Sigmoid colon (tissue), 7 donors: ENCODE data around the gene COL3A1. TPM values are rescaled to one million over a fixed set of nuclear protein-coding genes. Genes with fewer than 3 reads are reported as not detected.

ENCODE experiments used
- DNase-seq: peaks from one replicate; pipeline ENCODE4 v3.0.0-alpha.2; 2019
- H3K27ac ChIP-seq, 4 donors: fragments of 200-600 bp; sonication (generic); one replicate each; pipeline ENCODE4 v1.5.1; 2016 to 2019; ENCODE audit warnings: mild to moderate bottlenecking in 1 of 4
- H3K27me3 ChIP-seq, 3 donors: fragments of 200-600 bp; sonication (generic); one replicate each; pipeline ENCODE4 v1.5.1; 2019; ENCODE audit warnings: mild to moderate bottlenecking in 1 of 3
- H3K36me3 ChIP-seq, 4 donors: fragments of 200-600 bp; sonication (generic); one replicate each; pipeline ENCODE4 v1.5.1; 2016 to 2019
- H3K4me1 ChIP-seq, 4 donors: fragments of 200-600 bp; sonication (generic); one replicate each; pipeline ENCODE4 v1.5.1; 2017 to 2019
- H3K4me3 ChIP-seq, 4 donors: fragments of 200-600 bp; sonication (generic); one replicate each; pipeline ENCODE4 v1.5.1; 2017 to 2019; ENCODE audit warnings: mild to moderate bottlenecking in 2 of 4, moderate library complexity in 1 of 4
- H3K9me3 ChIP-seq, 4 donors: fragments of 200-600 bp in 3 of 4; sonication (generic) in 3 of 4; one replicate each; pipeline versions ENCODE4 v1.5.1 to v1.6.1; 2013 to 2019
- EP300 ChIP-seq, 4 donors: sonication (generic); formaldehyde crosslinking; IDR thresholded peaks; one replicate each; pipeline ENCODE4 v1.6.1; 2017; ENCODE audit warnings: antibody characterized with exemption in 4 of 4
- POLR2A ChIP-seq, 2 donors: fragments of 450-650 bp; IDR thresholded peaks; one replicate each; pipeline ENCODE4 v1.6.1; 2016; ENCODE audit warnings: antibody characterized with exemption in 2 of 2, mild to moderate bottlenecking in 2 of 2, moderate library complexity in 2 of 2
- POLR2AphosphoS5 ChIP-seq, 4 donors: sonication (generic); formaldehyde crosslinking; IDR thresholded peaks; one replicate each; pipeline ENCODE4 v1.6.1; 2017; ENCODE audit warnings: antibody characterized with exemption in 4 of 4
- WGBS, 2 donors: extraction: QIAGEN DNeasy Blood & Tissue Kit; methylation state at CpG; one replicate each; pipeline ENCODE4 v1.1.7; 2013; 5-methylcytosine and 5-hydroxymethylcytosine counted together
- intact Hi-C: fragments of 100-400 bp; cut with DNase I; formaldehyde crosslinking; loops from one replicate; pipeline ENCODE4 v1.15.1; 2023
- polyA plus RNA-seq, 3 donors: library from polyadenylated mRNA; stranded (reverse); fragments of 200-250 nt; gene quantifications; one replicate each; pipeline ENCODE4 v1.2.3, GENCODE V29; 2013
- total RNA-seq, 4 donors: library from RNA; depleted of rRNA; stranded (reverse); fragments of >200 nt; gene quantifications; one replicate each; pipeline ENCODE4 v1.1.0, GENCODE V29; 2016
- TF ChIP-seq, protein P1 (sequence below), 4 experiments: fragments of 450-650 bp in 3 of 4; fragments of 200-600 bp in 1 of 4; IDR thresholded peaks; one replicate each; pipeline ENCODE4 v1.5.1; 2016 to 2019; ENCODE audit warnings: antibody characterized with exemption in 4 of 4, mild to moderate bottlenecking in 3 of 4, moderate library complexity in 2 of 4
- donor health status: healthy with polysubstance abuse.
- donor health status: Bipolar disorder and iron deficiency.
- donor health status: healthy.

Gene COL3A1
- total and polyA plus RNA-seq, 7 donors = 29.1 to 1,567 (median 294) TPM

DNA sequence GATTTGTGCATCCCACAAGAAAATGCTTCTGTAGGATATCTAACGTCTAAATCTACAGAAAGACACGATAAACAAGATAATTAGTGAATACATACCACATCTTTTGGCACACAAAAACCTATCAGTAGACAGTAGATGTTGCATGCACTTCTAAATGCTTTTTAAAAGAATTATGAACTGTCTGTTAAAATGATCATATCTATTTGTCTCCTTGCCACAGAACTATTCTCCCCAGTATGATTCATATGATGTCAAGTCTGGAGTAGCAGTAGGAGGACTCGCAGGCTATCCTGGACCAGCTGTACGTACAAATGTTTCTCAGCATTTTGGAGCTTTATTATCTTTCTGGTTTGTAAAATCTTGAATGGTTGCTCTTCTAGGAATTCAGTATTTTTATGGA, 12.7 kb downstream of the COL3A1 start:
- Histone ChIP-seq H3K27ac (peak overlapping the region; percentile 25 to 91 (median 64)), H3K36me3 (peaks cover 38 to 72% (median 49%) of the 10 kb centered on the region in 4 donors), H3K4me3 (no peak overlapping the region), H3K27me3 (no peaks in the 10 kb centered on the region), H3K9me3 (no peaks in the 10 kb centered on the region), H3K4me1 (peaks cover 0 to 53% (median 43%) of the 10 kb centered on the region in 4 donors)
- WGBS, 2 donors = 65 to 68% methylated on average over 4 of the region's 4 CpGs
- DNase-seq = no peak
- TF ChIP-seq POLR2AphosphoS5 (IDR thresholded peaks at IDR 0.05) = no peak
- TF ChIP-seq, protein P1, sequence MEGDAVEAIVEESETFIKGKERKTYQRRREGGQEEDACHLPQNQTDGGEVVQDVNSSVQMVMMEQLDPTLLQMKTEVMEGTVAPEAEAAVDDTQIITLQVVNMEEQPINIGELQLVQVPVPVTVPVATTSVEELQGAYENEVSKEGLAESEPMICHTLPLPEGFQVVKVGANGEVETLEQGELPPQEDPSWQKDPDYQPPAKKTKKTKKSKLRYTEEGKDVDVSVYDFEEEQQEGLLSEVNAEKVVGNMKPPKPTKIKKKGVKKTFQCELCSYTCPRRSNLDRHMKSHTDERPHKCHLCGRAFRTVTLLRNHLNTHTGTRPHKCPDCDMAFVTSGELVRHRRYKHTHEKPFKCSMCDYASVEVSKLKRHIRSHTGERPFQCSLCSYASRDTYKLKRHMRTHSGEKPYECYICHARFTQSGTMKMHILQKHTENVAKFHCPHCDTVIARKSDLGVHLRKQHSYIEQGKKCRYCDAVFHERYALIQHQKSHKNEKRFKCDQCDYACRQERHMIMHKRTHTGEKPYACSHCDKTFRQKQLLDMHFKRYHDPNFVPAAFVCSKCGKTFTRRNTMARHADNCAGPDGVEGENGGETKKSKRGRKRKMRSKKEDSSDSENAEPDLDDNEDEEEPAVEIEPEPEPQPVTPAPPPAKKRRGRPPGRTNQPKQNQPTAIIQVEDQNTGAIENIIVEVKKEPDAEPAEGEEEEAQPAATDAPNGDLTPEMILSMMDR (IDR thresholded peaks at IDR 0.05) = no peak
- TF ChIP-seq POLR2A (IDR thresholded peaks at IDR 0.05) = no peak
- TF ChIP-seq EP300 (IDR thresholded peaks at IDR 0.05) = no peak
- intact Hi-C loops = no loop called here

DNA sequence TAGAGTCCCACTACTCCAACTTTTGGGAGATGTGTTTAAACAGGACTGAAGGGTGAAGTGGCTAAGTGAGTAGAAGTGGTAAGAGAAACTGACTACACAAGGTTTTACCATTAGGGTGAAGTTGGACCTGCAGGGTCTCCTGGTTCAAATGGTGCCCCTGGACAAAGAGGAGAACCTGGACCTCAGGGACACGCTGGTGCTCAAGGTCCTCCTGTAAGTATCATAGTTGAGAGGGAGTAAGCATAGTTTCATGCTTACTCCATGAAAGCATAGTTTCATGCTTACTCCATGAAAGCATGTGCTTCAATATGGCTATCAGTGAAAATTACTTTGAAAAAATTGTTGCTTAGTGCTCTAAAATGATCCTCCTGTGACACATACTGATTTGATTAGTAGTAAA, 19.1 kb downstream of the COL3A1 start:
- Histone ChIP-seq H3K9me3 (no peaks in the 10 kb centered on the region), H3K27me3 (no peaks in the 10 kb centered on the region), H3K4me3 (no peak overlapping the region), H3K4me1 (peaks cover 0 to 6% (median 0%) of the 10 kb centered on the region in 4 donors), H3K36me3 (peaks cover 80 to 100% (median 92%) of the 10 kb centered on the region in 4 donors), H3K27ac (peak overlapping the region in 2 of 4 donors; percentile 15 to 27)
- intact Hi-C loops = no loop called here
- no peak for TF ChIP-seq POLR2AphosphoS5 (IDR thresholded peaks at IDR 0.05)
- TF ChIP-seq POLR2A (IDR thresholded peaks at IDR 0.05) = no peak
- TF ChIP-seq, protein P1 (IDR thresholded peaks at IDR 0.05) = no peak
- no peak for TF ChIP-seq EP300 (IDR thresholded peaks at IDR 0.05)
- DNase-seq = no peak
- WGBS, 2 donors = 86 to 91% methylated on average over 1 of the region's 1 CpG

DNA sequence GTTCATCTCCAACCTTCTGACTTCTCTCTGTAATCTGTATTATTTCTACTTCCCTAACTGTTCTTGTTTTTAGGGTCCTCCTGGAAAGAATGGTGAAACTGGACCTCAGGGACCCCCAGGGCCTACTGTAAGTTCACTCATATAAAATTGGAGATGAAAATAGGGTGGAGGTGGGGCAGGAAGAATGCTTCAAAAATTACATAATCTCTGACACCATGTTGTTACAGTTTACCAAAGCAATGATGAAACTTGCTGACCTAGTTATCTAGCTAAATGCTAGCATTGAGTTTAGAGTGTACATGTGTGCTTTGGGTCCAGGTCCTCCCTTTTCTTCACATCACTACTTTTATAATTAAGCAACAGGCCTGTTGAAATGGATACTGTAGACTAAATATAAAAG, 23.1 kb downstream of the COL3A1 start:
- Histone ChIP-seq H3K4me1 (no peaks in the 10 kb centered on the region), H3K27me3 (no peaks in the 10 kb centered on the region), H3K36me3 (peaks cover 56 to 100% (median 93%) of the 10 kb centered on the region in 4 donors), H3K9me3 (no peaks in the 10 kb centered on the region), H3K27ac (peak overlapping the region in 3 of 4 donors; percentile 15 to 54 (median 54)), H3K4me3 (no peak overlapping the region)
- DNase-seq = no peak
- TF ChIP-seq POLR2AphosphoS5 (IDR thresholded peaks at IDR 0.05) (no peak), POLR2A (IDR thresholded peaks at IDR 0.05) (no peak), EP300 (IDR thresholded peaks at IDR 0.05) (no peak)
- TF ChIP-seq, protein P1 (IDR thresholded peaks at IDR 0.05) = no peak
- intact Hi-C loops = no loop called here

DNA sequence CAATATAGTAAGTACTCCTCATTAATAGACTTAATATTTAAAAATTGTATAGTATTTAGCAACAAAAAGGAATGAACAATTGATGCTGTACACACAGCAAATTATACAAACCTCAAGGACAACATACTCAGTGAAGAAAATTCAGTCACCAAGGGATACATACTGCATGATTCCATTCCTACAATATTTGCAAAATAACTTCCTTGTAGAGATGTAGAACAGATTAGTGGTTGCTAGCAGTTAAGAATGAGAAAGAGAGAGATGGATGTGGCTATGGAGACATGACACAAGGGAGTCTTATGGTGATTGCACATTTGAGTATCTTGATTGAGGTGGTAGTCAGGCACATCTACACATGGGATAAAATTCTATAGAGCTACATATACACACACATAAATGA, 26.0 kb downstream of the COL3A1 start:
- intact Hi-C loops = no loop called here
- no peaks in the 10 kb centered on the region for H3K4me1 ChIP-seq
- H3K36me3 ChIP-seq = peaks cover 41 to 100% (median 89%) of the 10 kb centered on the region in 4 donors
- no peaks in the 10 kb centered on the region for H3K9me3 ChIP-seq
- TF ChIP-seq, protein P1 (IDR thresholded peaks at IDR 0.05) = no peak
- TF ChIP-seq POLR2A (IDR thresholded peaks at IDR 0.05) = no peak
- no peak overlapping the region for H3K4me3 ChIP-seq
- H3K27ac ChIP-seq = no peak overlapping the region
- no peak for DNase-seq
- H3K27me3 ChIP-seq = no peaks in the 10 kb centered on the region

DNA sequence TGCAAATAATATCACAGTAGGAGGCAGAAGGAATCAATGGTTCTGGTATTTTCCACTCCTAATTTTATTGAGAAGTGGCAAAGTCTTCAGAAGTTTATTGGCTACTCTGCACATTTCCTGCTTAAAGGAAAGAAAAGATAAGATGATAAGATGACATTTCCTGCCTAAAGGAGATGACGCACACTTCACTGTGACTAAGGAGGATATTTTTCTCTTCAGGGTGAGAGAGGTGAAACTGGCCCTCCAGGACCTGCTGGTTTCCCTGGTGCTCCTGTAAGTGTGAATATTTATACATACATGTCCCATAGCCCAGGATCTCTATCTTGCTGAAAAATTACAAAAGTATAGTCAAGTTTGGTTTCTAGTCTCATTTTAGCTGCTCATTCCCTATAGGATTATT, 27.9 kb downstream of the COL3A1 start:
- no peak overlapping the region for H3K4me3 ChIP-seq
- TF ChIP-seq, protein P1 (IDR thresholded peaks at IDR 0.05) = no peak
- no peak for TF ChIP-seq EP300 (IDR thresholded peaks at IDR 0.05)
- TF ChIP-seq POLR2AphosphoS5 (IDR thresholded peaks at IDR 0.05) = no peak
- no peak for TF ChIP-seq POLR2A (IDR thresholded peaks at IDR 0.05)
- no peaks in the 10 kb centered on the region for H3K9me3 ChIP-seq
- WGBS, 2 donors = 23 to 27% methylated on average over 1 of the region's 1 CpG
- intact Hi-C loops = no loop called here
- H3K36me3 ChIP-seq = peaks cover 34 to 100% (median 86%) of the 10 kb centered on the region in 4 donors
- H3K4me1 ChIP-seq = peaks cover 0 to 6% (median 0%) of the 10 kb centered on the region in 4 donors
- peak overlapping the region in 2 of 4 donors; percentile 2 to 11 for H3K27ac ChIP-seq
- no peaks in the 10 kb centered on the region for H3K27me3 ChIP-seq
- no peak for DNase-seq
